ENCODE measurements around the gene HCFC1.

The HCFC1 gene

GRCh38 chrX:153957224-153957623 lies 14.4 kb downstream of the HCFC1 start:
- no peak overlapping the region for H4K91ac ChIP-seq (ENCODE audit: low read depth, low read length)
- H3K9ac ChIP-seq (ENCODE audit: low read length), result no peak overlapping the region
- no peak overlapping the region for H3K18ac ChIP-seq (ENCODE audit: low read length)
- WGBS (ENCODE audit: extremely low coverage, insufficient coverage, insufficient read length), result no CpG with 5 or more reads among the region's 17 CpGs
- H3K4ac ChIP-seq (ENCODE audit: low read depth, low read length), result no peak overlapping the region
- H3K9me3 ChIP-seq (ENCODE audit: insufficient read depth, low read depth, low read length), result no peaks in the 10 kb centered on the region
- no peak overlapping the region for H2AFZ ChIP-seq (ENCODE audit: insufficient read depth, low read length, poor library complexity)
- no peak for DNase-seq
- H3K4me3 ChIP-seq (ENCODE audit: low read depth, low read length), result no peak overlapping the region
- no peaks in the 10 kb centered on the region for H3K4me1 ChIP-seq (ENCODE audit: control insufficient read depth in 1 of 2, insufficient read depth in 2 of 2, low read length in 2 of 2)
- H3K14ac ChIP-seq (ENCODE audit: low read length), result no peak overlapping the region
- no peaks in the 10 kb centered on the region for H3K79me2 ChIP-seq (ENCODE audit: control insufficient read depth, insufficient read depth, low read length, poor library complexity)
- H3K27ac ChIP-seq (ENCODE audit: low read depth, low read length), result no peak overlapping the region
- H3K36me3 ChIP-seq (ENCODE audit: control insufficient read depth in 1 of 2, insufficient read depth in 2 of 2, low read length in 2 of 2), result peaks cover 98 to 99% of the 10 kb centered on the region in 2 experiments
- no peak overlapping the region for H2BK5ac ChIP-seq (ENCODE audit: low read depth, low read length, poor library complexity)
- no peaks in the 10 kb centered on the region for H3K79me1 ChIP-seq (ENCODE audit: low read length)
- no peak overlapping the region for H2BK12ac ChIP-seq (ENCODE audit: low read length)
- no peak overlapping the region for H2BK120ac ChIP-seq (ENCODE audit: insufficient read depth, low read length, poor library complexity)
- no peak overlapping the region for H4K12ac ChIP-seq (ENCODE audit: low read depth, low read length)
- H3K23ac ChIP-seq (ENCODE audit: low read length), result no peak overlapping the region
- no peak overlapping the region for H3K4me2 ChIP-seq (ENCODE audit: low read length)
- no peak overlapping the region for H2AK5ac ChIP-seq (ENCODE audit: low read length)
- no peaks in the 10 kb centered on the region for H3K27me3 ChIP-seq (ENCODE audit: insufficient read depth, low read length)
- no peak overlapping the region for H4K8ac ChIP-seq (ENCODE audit: low read depth, low read length)

- H4K8ac ChIP-seq (ENCODE audit: low read depth, low read length), result no peak overlapping the region
- DNase-seq, result no peak
- H3K9ac ChIP-seq (ENCODE audit: low read length), result no peak overlapping the region
- no peak overlapping the region for H2BK120ac ChIP-seq (ENCODE audit: insufficient read depth, low read length, poor library complexity)
- no CpG with 5 or more reads among the region's 35 CpGs for WGBS (ENCODE audit: extremely low coverage, insufficient coverage, insufficient read length)
- H4K91ac ChIP-seq (ENCODE audit: low read depth, low read length), result no peak overlapping the region
- no peak overlapping the region for H3K23ac ChIP-seq (ENCODE audit: low read length)
- no peak overlapping the region for H4K12ac ChIP-seq (ENCODE audit: low read depth, low read length)
- no peak overlapping the region for H3K14ac ChIP-seq (ENCODE audit: low read length)
- no peak overlapping the region for H3K4me3 ChIP-seq (ENCODE audit: low read depth, low read length)
- H3K79me2 ChIP-seq (ENCODE audit: control insufficient read depth, insufficient read depth, low read length, poor library complexity), result no peaks in the 10 kb centered on the region
- no peak overlapping the region for H3K4me2 ChIP-seq (ENCODE audit: low read length)
- H3K4me1 ChIP-seq (ENCODE audit: control insufficient read depth in 1 of 2, insufficient read depth in 2 of 2, low read length in 2 of 2), result no peaks in the 10 kb centered on the region
- H2BK5ac ChIP-seq (ENCODE audit: low read depth, low read length, poor library complexity), result no peak overlapping the region
- H3K9me3 ChIP-seq (ENCODE audit: insufficient read depth, low read depth, low read length), result no peaks in the 10 kb centered on the region
- no peak overlapping the region for H2AK5ac ChIP-seq (ENCODE audit: low read length)
- no peak overlapping the region for H2AFZ ChIP-seq (ENCODE audit: insufficient read depth, low read length, poor library complexity)
- H3K18ac ChIP-seq (ENCODE audit: low read length), result no peak overlapping the region
- H2BK12ac ChIP-seq (ENCODE audit: low read length), result no peak overlapping the region
- H3K79me1 ChIP-seq (ENCODE audit: low read length), result no peaks in the 10 kb centered on the region
- no peak overlapping the region for H3K27ac ChIP-seq (ENCODE audit: low read depth, low read length)
- H3K27me3 ChIP-seq (ENCODE audit: insufficient read depth, low read length), result no peaks in the 10 kb centered on the region
- H3K4ac ChIP-seq (ENCODE audit: low read depth, low read length), result no peak overlapping the region
- peaks cover 98 to 99% of the 10 kb centered on the region in 2 experiments for H3K36me3 ChIP-seq (ENCODE audit: control insufficient read depth in 1 of 2, insufficient read depth in 2 of 2, low read length in 2 of 2)
Observed at GRCh38 chrX:153956044-153956907, 15.3 kb downstream of the HCFC1 start.

GRCh38 chrX:153955228-153955732 lies 16.3 kb downstream of the HCFC1 start:
- Histone ChIP-seq H2AK5ac (ENCODE audit: low read length) (no peak overlapping the region), H4K12ac (ENCODE audit: low read depth, low read length) (no peak overlapping the region), H4K8ac (ENCODE audit: low read depth, low read length) (no peak overlapping the region), H3K4me1 (ENCODE audit: control insufficient read depth in 1 of 2, insufficient read depth in 2 of 2, low read length in 2 of 2) (no peaks in the 10 kb centered on the region), H2BK5ac (ENCODE audit: low read depth, low read length, poor library complexity) (no peak overlapping the region), H3K14ac (ENCODE audit: low read length) (no peak overlapping the region), H3K4me2 (ENCODE audit: low read length) (no peak overlapping the region), H3K4ac (ENCODE audit: low read depth, low read length) (no peak overlapping the region), H3K9me3 (ENCODE audit: insufficient read depth, low read depth, low read length) (no peaks in the 10 kb centered on the region), H3K23ac (ENCODE audit: low read length) (no peak overlapping the region), H3K36me3 (ENCODE audit: control insufficient read depth in 1 of 2, insufficient read depth in 2 of 2, low read length in 2 of 2) (peaks cover 100% of the 10 kb centered on the region in 2 experiments), H3K18ac (ENCODE audit: low read length) (no peak overlapping the region), H2BK12ac (ENCODE audit: low read length) (no peak overlapping the region), H3K27ac (ENCODE audit: low read depth, low read length) (no peak overlapping the region), H4K91ac (ENCODE audit: low read depth, low read length) (no peak overlapping the region), H3K27me3 (ENCODE audit: insufficient read depth, low read length) (no peaks in the 10 kb centered on the region), H2BK120ac (ENCODE audit: insufficient read depth, low read length, poor library complexity) (no peak overlapping the region), H3K79me2 (ENCODE audit: control insufficient read depth, insufficient read depth, low read length, poor library complexity) (no peaks in the 10 kb centered on the region), H2AFZ (ENCODE audit: insufficient read depth, low read length, poor library complexity) (no peak overlapping the region), H3K79me1 (ENCODE audit: low read length) (no peaks in the 10 kb centered on the region), H3K4me3 (ENCODE audit: low read depth, low read length) (no peak overlapping the region), H3K9ac (ENCODE audit: low read length) (no peak overlapping the region)
- DNase-seq, result no peak
- no CpG with 5 or more reads among the region's 12 CpGs for WGBS (ENCODE audit: extremely low coverage, insufficient coverage, insufficient read length)

- no peaks in the 10 kb centered on the region for H3K79me2 ChIP-seq (ENCODE audit: control insufficient read depth, insufficient read depth, low read length, poor library complexity)
- H3K36me3 ChIP-seq (ENCODE audit: control insufficient read depth in 1 of 2, insufficient read depth in 2 of 2, low read length in 2 of 2), result peaks cover 100% of the 10 kb centered on the region in 2 experiments
- no peak overlapping the region for H2BK120ac ChIP-seq (ENCODE audit: insufficient read depth, low read length, poor library complexity)
- H2AFZ ChIP-seq (ENCODE audit: insufficient read depth, low read length, poor library complexity), result no peak overlapping the region
- no peak overlapping the region for H3K27ac ChIP-seq (ENCODE audit: low read depth, low read length)
- H3K4ac ChIP-seq (ENCODE audit: low read depth, low read length), result no peak overlapping the region
- H3K9ac ChIP-seq (ENCODE audit: low read length), result no peak overlapping the region
- no peak overlapping the region for H3K4me3 ChIP-seq (ENCODE audit: low read depth, low read length)
- H2BK5ac ChIP-seq (ENCODE audit: low read depth, low read length, poor library complexity), result no peak overlapping the region
- no peaks in the 10 kb centered on the region for H3K9me3 ChIP-seq (ENCODE audit: insufficient read depth, low read depth, low read length)
- H3K4me2 ChIP-seq (ENCODE audit: low read length), result no peak overlapping the region
- no peak for DNase-seq
- no peaks in the 10 kb centered on the region for H3K79me1 ChIP-seq (ENCODE audit: low read length)
- H4K8ac ChIP-seq (ENCODE audit: low read depth, low read length), result no peak overlapping the region
- no peaks in the 10 kb centered on the region for H3K27me3 ChIP-seq (ENCODE audit: insufficient read depth, low read length)
- H2AK5ac ChIP-seq (ENCODE audit: low read length), result no peak overlapping the region
- no peak overlapping the region for H3K18ac ChIP-seq (ENCODE audit: low read length)
- H3K23ac ChIP-seq (ENCODE audit: low read length), result no peak overlapping the region
- no peak overlapping the region for H4K91ac ChIP-seq (ENCODE audit: low read depth, low read length)
- H4K12ac ChIP-seq (ENCODE audit: low read depth, low read length), result no peak overlapping the region
- no CpG with 5 or more reads among the region's 44 CpGs for WGBS (ENCODE audit: extremely low coverage, insufficient coverage, insufficient read length)
- no peak overlapping the region for H2BK12ac ChIP-seq (ENCODE audit: low read length)
- no peaks in the 10 kb centered on the region for H3K4me1 ChIP-seq (ENCODE audit: control insufficient read depth in 1 of 2, insufficient read depth in 2 of 2, low read length in 2 of 2)
- H3K14ac ChIP-seq (ENCODE audit: low read length), result no peak overlapping the region
Observed at GRCh38 chrX:153954558-153955227, 16.9 kb downstream of the HCFC1 start.
